ENCODE results near the gene SURF4. TPM values are rescaled to one million over a fixed set of nuclear protein-coding genes. Genes with fewer than 3 reads are reported as not detected.

SURF4 gene
- total and polyA plus RNA-seq, 2 of the 13 experiments (the other 11 are each of a cell fraction or from before 2014, with no cell fraction given), result 220 to 265 TPM

DNA sequence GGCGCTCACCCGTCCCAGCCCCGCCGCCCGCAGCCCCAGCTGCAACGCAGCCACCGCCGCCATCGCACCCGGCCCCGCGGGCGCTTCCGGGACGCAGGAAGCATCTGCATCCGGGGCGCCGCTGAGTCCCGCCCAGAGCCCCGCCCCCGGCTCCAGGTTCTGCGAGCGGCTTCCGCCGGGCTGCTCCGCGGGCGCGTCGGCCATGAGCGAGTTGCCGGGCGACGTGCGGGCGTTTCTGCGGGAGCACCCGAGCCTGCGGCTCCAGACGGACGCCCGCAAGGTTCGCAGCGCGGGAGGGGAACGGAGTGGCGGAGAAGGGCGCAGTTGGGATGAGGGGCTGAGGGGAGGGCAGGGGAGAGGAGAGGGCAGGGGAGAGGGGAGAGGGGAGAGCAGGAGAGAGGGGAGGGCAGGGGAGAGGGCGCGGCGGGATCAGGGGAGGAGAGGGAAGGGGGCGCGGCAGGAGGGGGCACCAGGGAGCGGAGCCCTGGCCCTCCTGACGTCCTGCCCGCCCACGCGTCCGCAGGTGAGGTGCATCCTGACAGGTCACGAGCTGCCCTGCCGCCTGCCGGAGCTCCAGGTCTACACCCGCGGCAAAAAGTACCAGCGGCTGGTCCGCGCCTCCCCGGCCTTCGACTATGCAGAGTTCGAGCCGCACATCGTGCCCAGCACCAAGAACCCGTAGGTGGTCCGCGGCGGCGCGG is 19.3 kb downstream of the SURF4 start, which contains the start of the genes SURF1 and SURF2 (continued):
- TF ChIP-seq DPF2 (CRISPR knock-in tag; IDR thresholded peaks at IDR 0.05; ENCODE audit: borderline replicate concordance, low read depth), result no peak
- TF ChIP-seq ZNF709 (CRISPR knock-in tag; IDR thresholded peaks at IDR 0.05), result peak; percentile 44; the same call in 1 of the 2 replicates
- TF ChIP-seq, protein P1, sequence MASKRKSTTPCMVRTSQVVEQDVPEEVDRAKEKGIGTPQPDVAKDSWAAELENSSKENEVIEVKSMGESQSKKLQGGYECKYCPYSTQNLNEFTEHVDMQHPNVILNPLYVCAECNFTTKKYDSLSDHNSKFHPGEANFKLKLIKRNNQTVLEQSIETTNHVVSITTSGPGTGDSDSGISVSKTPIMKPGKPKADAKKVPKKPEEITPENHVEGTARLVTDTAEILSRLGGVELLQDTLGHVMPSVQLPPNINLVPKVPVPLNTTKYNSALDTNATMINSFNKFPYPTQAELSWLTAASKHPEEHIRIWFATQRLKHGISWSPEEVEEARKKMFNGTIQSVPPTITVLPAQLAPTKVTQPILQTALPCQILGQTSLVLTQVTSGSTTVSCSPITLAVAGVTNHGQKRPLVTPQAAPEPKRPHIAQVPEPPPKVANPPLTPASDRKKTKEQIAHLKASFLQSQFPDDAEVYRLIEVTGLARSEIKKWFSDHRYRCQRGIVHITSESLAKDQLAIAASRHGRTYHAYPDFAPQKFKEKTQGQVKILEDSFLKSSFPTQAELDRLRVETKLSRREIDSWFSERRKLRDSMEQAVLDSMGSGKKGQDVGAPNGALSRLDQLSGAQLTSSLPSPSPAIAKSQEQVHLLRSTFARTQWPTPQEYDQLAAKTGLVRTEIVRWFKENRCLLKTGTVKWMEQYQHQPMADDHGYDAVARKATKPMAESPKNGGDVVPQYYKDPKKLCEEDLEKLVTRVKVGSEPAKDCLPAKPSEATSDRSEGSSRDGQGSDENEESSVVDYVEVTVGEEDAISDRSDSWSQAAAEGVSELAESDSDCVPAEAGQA (IDR thresholded peaks at IDR 0.05; ENCODE audit: low read depth), result no peak
- TF ChIP-seq, protein P1 (CRISPR knock-in tag; IDR thresholded peaks at IDR 0.05; ENCODE audit: borderline replicate concordance), result no peak
- 0 out of 2 replicates have a peak, but pooled peaks have one; percentile 1 for TF ChIP-seq SMAD3 (CRISPR knock-in tag; IDR thresholded peaks at IDR 0.05)
- 0 out of 2 replicates have a peak, but pooled peaks have one; percentile 20 for TF ChIP-seq KLF12 (CRISPR knock-in tag; IDR thresholded peaks at IDR 0.05; ENCODE audit: borderline replicate concordance)
- TF ChIP-seq ETV5 (CRISPR knock-in tag; IDR thresholded peaks at IDR 0.05; ENCODE audit: borderline replicate concordance), result peak; percentile 27; the same call in 1 of the 2 replicates
- peak; percentile 73; the same call in 1 of the 2 replicates for TF ChIP-seq KAT8 (CRISPR knock-in tag; IDR thresholded peaks at IDR 0.05)
- peak; percentile 55 for TF ChIP-seq ELF1 (CRISPR knock-in tag; IDR thresholded peaks at IDR 0.05)
- no peak for TF ChIP-seq ZNF33B (CRISPR knock-in tag; IDR thresholded peaks at IDR 0.05)
- peak; percentile 69; the same call in 1 of the 2 replicates for TF ChIP-seq ZNF678 (CRISPR knock-in tag; IDR thresholded peaks at IDR 0.05)
- peak; percentile 98 for TF ChIP-seq NR2C2 (CRISPR knock-in tag; IDR thresholded peaks at IDR 0.05; ENCODE audit: borderline replicate concordance)
- TF ChIP-seq HIVEP1 (CRISPR knock-in tag; IDR thresholded peaks at IDR 0.05), result no peak
- TF ChIP-seq, protein P2, sequence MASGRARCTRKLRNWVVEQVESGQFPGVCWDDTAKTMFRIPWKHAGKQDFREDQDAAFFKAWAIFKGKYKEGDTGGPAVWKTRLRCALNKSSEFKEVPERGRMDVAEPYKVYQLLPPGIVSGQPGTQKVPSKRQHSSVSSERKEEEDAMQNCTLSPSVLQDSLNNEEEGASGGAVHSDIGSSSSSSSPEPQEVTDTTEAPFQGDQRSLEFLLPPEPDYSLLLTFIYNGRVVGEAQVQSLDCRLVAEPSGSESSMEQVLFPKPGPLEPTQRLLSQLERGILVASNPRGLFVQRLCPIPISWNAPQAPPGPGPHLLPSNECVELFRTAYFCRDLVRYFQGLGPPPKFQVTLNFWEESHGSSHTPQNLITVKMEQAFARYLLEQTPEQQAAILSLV (CRISPR knock-in tag; IDR thresholded peaks at IDR 0.05; ENCODE audit: borderline replicate concordance), result peak; percentile 33; the same call in 1 of the 2 replicates
- TF ChIP-seq, protein P3, sequence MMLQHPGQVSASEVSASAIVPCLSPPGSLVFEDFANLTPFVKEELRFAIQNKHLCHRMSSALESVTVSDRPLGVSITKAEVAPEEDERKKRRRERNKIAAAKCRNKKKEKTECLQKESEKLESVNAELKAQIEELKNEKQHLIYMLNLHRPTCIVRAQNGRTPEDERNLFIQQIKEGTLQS (CRISPR knock-in tag; IDR thresholded peaks at IDR 0.05), result no peak
- no peak for TF ChIP-seq SRSF9 (IDR thresholded peaks at IDR 0.05; ENCODE audit: borderline replicate concordance, insufficient read depth, low read depth, low read length, poor library complexity, severe bottlenecking)
- TF ChIP-seq PHF8 (CRISPR knock-in tag; IDR thresholded peaks at IDR 0.05), result peak; percentile 63
- 0 out of 2 replicates have a peak, but pooled peaks have one; percentile 23 for TF ChIP-seq ZNF501 (CRISPR knock-in tag; IDR thresholded peaks at IDR 0.05)
- TF ChIP-seq, protein P4, sequence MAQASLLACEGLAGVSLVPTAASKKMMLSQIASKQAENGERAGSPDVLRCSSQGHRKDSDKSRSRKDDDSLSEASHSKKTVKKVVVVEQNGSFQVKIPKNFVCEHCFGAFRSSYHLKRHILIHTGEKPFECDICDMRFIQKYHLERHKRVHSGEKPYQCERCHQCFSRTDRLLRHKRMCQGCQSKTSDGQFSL (CRISPR knock-in tag; IDR thresholded peaks at IDR 0.05), result no peak
- TF ChIP-seq HNRNPK (IDR thresholded peaks at IDR 0.05; ENCODE audit: low read depth, low read length, poor library complexity, severe bottlenecking), result peak; percentile 99
- 0 out of 2 replicates have a peak, but pooled peaks have one; percentile 27 for TF ChIP-seq TGIF2 (CRISPR knock-in tag; IDR thresholded peaks at IDR 0.05)
